Neural progenitor cell (in vitro differentiated cells): ENCODE measurements around the gene DLEC1. TPM values are rescaled to one million over a fixed set of nuclear protein-coding genes. Genes with fewer than 3 reads are reported as not detected.

ENCODE experiments used
- DNase-seq: peaks from one replicate; pipeline ENCODE4 v3.0.0-alpha.2; 2016; ENCODE audit warnings: low spot score
- H2AFZ ChIP-seq: fragments of 200-600 bp; sonication (generic); replicated peaks from 2 replicates; pipeline ENCODE4 v1.6.1; 2016; ENCODE audit warnings: antibody characterized with exemption
- H3F3A ChIP-seq: fragments of 200-600 bp; sonication (generic); 2 replicates; pipeline ENCODE4 v1.6.1; 2016; ENCODE audit warnings: antibody characterized with exemption, low read depth
- H3K27ac ChIP-seq: fragments of 200-600 bp; sonication (generic); 2 replicates; pipeline ENCODE4 v1.5.1; 2016; ENCODE audit warnings: mild to moderate bottlenecking
- H3K27me3 ChIP-seq: fragments of 200-600 bp; sonication (generic); 2 replicates; pipeline ENCODE4 v1.6.1; 2016; ENCODE audit warnings: mild to moderate bottlenecking, moderate library complexity
- H3K36me3 ChIP-seq: fragments of 200-600 bp; sonication (generic); 2 replicates; pipeline ENCODE4 v1.5.1; 2016
- H3K4me1 ChIP-seq: fragments of 200-600 bp; sonication (generic); 2 replicates; pipeline ENCODE4 v1.6.1; 2016; ENCODE audit warnings: mixed run types
- H3K4me2 ChIP-seq: fragments of 200-600 bp; sonication (generic); 2 replicates; pipeline ENCODE4 v1.6.1; 2016
- H3K4me3 ChIP-seq: fragments of 200-600 bp; sonication (generic); 2 replicates; pipeline ENCODE4 v1.5.1; 2016
- H3K79me2 ChIP-seq: fragments of 200-600 bp; sonication (generic); 2 replicates; pipeline ENCODE4 v1.6.1; 2016; ENCODE audit warnings: low read depth
- H3K9ac ChIP-seq: fragments of 200-600 bp; sonication (generic); 2 replicates; pipeline ENCODE4 v1.6.1; 2016
- H3K9me3 ChIP-seq: fragments of 200-600 bp; sonication (generic); 2 replicates; pipeline ENCODE4 v1.5.1; 2016; ENCODE audit warnings: low read depth
- H4K20me1 ChIP-seq: fragments of 200-600 bp; sonication (generic); 2 replicates; pipeline ENCODE4 v1.6.1; 2016; ENCODE audit warnings: low read depth
- H3K27ac Mint-ChIP-seq: 3 replicates; pipeline ENCODE4 v1.8.0; 2021; ENCODE audit warnings: mixed read lengths
- H3K27me3 Mint-ChIP-seq: 2 replicates; pipeline ENCODE4 v1.8.0; 2022; ENCODE audit warnings: low read depth, mild to moderate bottlenecking, inconsistent platforms, moderate library complexity, mixed read lengths; ENCODE audit not compliant: insufficient read depth
- H3K36me3 Mint-ChIP-seq: 3 replicates; pipeline ENCODE4 v1.8.0; 2021; ENCODE audit warnings: mixed read lengths
- H3K4me1 Mint-ChIP-seq: 3 replicates; pipeline ENCODE4 v1.8.0; 2021; ENCODE audit warnings: mixed read lengths
- H3K4me3 Mint-ChIP-seq: 3 replicates; pipeline ENCODE4 v1.8.0; 2021; ENCODE audit warnings: mild to moderate bottlenecking, moderate library complexity, mixed read lengths
- H3K9me3 Mint-ChIP-seq: 3 replicates; pipeline ENCODE4 v1.8.0; 2020; ENCODE audit warnings: mixed read lengths
- CTCF ChIP-seq: fragments of 200-600 bp; sonication (generic); IDR thresholded peaks from 2 replicates; pipeline ENCODE4 v1.5.1; 2017; ENCODE audit warnings: antibody characterized with exemption, mild to moderate bottlenecking
- EZH2 ChIP-seq: fragments of 200-600 bp; sonication (generic); IDR thresholded peaks from 2 replicates; pipeline ENCODE4 v1.6.1; 2017; ENCODE audit warnings: antibody characterized with exemption, mild to moderate bottlenecking, moderate library complexity
- EZH2phosphoT487 ChIP-seq: fragments of 200-600 bp; sonication (generic); IDR thresholded peaks from 2 replicates; pipeline ENCODE4 v1.6.1; 2017; ENCODE audit warnings: antibody characterized with exemption
- total RNA-seq: library from RNA; depleted of rRNA; stranded (reverse); fragments of >200 nt; gene quantifications from 2 replicates; pipeline ENCODE4 v1.2.3, GENCODE V29; 2015; ENCODE audit warnings: low replicate concordance

Gene DLEC1
- total RNA-seq, 1 donor from 2014 or later, result 0.60 TPM

- Histone ChIP-seq H3F3A (no peaks in the 10 kb centered on the region), H3K4me1 (no peaks in the 10 kb centered on the region), H3K36me3 (no peaks in the 10 kb centered on the region), H3K4me3 (no peak overlapping the region), H3K79me2 (no peaks in the 10 kb centered on the region), H3K9me3 (no peaks in the 10 kb centered on the region), H3K9ac (no peak overlapping the region), H3K27ac (no peak overlapping the region), H3K27me3 (no peaks in the 10 kb centered on the region), H3K4me2 (no peak overlapping the region), H2AFZ (no peak overlapping the region), H4K20me1 (peaks cover 3% of the 10 kb centered on the region)
- no peaks in the 10 kb centered on the region for H3K4me1 Mint-ChIP-seq
- peaks cover 6% of the 10 kb centered on the region for H3K27me3 Mint-ChIP-seq
- peaks cover 10% of the 10 kb centered on the region for H3K36me3 Mint-ChIP-seq
- no peak for TF ChIP-seq CTCF
- no peak for TF ChIP-seq EZH2
- TF ChIP-seq EZH2phosphoT487, result no peak
- DNase-seq, result no peak
- no peaks in the 10 kb centered on the region for H3K9me3 Mint-ChIP-seq
- H3K27ac Mint-ChIP-seq, result no peak overlapping the region
- H3K4me3 Mint-ChIP-seq, result no peak overlapping the region
These were observed 80.2 kb downstream of the DLEC1 start for GRCh38 chr3:38119248-38119544.

GRCh38 chr3:38119821-38120692 is 81.0 kb downstream of the DLEC1 start:
- Histone ChIP-seq H3K4me1 (no peaks in the 10 kb centered on the region), H4K20me1 (peaks cover 3% of the 10 kb centered on the region), H3K4me3 (no peak overlapping the region), H3K36me3 (no peaks in the 10 kb centered on the region), H3K4me2 (no peak overlapping the region), H3F3A (no peaks in the 10 kb centered on the region), H3K9me3 (no peaks in the 10 kb centered on the region), H3K27me3 (no peaks in the 10 kb centered on the region), H3K27ac (no peak overlapping the region), H2AFZ (no peak overlapping the region), H3K9ac (no peak overlapping the region), H3K79me2 (no peaks in the 10 kb centered on the region)
- Mint-ChIP-seq H3K27ac (peak overlapping the region; percentile 66), H3K27me3 (peaks cover 6% of the 10 kb centered on the region), H3K4me1 (no peaks in the 10 kb centered on the region), H3K36me3 (peaks cover 14% of the 10 kb centered on the region), H3K4me3 (no peak overlapping the region), H3K9me3 (no peaks in the 10 kb centered on the region)
- TF ChIP-seq EZH2phosphoT487 (no peak), EZH2 (no peak), CTCF (no peak)
- no peak for DNase-seq

GRCh38 chr3:38120693-38121450 is 81.9 kb downstream of the DLEC1 start:
- Mint-ChIP-seq H3K27me3 (peaks cover 1% of the 10 kb centered on the region), H3K4me1 (no peaks in the 10 kb centered on the region), H3K27ac (no peak overlapping the region), H3K36me3 (peaks cover 20% of the 10 kb centered on the region), H3K9me3 (no peaks in the 10 kb centered on the region), H3K4me3 (peak overlapping the region; percentile 21)
- no peak for TF ChIP-seq EZH2phosphoT487
- TF ChIP-seq EZH2, result no peak
- TF ChIP-seq CTCF, result no peak
- Histone ChIP-seq H3K9ac (no peak overlapping the region), H3K27me3 (no peaks in the 10 kb centered on the region), H3K4me1 (no peaks in the 10 kb centered on the region), H3F3A (no peaks in the 10 kb centered on the region), H3K9me3 (no peaks in the 10 kb centered on the region), H3K4me2 (no peak overlapping the region), H4K20me1 (peaks cover 3% of the 10 kb centered on the region), H3K79me2 (no peaks in the 10 kb centered on the region), H3K36me3 (no peaks in the 10 kb centered on the region), H3K27ac (no peak overlapping the region), H3K4me3 (no peak overlapping the region), H2AFZ (no peak overlapping the region)
- DNase-seq, result no peak
